NCI-H69 (cell line): ENCODE measurements around the gene USF3.

Source experiments
- DNase-seq: peaks from one replicate; lab custom pipeline; 2025; lab: John Stamatoyannopoulos, UW

Gene USF3

DNA sequence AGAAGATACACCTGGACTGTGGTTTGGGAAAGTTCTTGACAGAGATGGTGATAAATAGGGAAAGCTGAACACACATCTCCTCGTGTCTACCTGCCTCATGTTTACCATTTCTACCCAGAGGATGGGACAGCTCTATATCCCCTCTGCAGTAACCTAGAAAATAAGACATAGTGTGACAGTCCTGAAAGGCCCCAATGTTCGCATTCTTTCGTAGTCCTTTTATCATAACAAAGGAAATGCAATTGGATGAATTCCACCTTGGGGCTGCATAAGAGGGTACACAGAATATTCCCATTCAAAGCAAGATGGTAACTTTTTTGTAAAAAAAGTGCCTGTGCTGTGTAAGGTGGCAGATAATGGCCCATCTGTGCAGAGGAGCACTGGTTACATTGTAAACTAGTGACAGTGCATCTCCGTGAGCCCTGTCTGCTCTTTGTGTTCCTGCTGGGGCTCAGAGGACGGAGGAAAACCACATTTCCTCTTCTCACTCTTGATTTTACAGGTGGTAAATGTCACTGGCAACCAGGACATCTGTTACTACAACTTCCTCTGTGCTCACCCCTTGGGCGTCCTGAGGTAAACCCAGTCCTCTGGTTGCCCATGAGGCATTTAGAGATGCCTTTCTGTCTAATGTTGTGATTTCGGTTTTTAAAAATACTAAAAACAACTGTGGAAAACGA, 89.8 kb downstream of the USF3 start:
- DNase-seq, result no peak

DNA sequence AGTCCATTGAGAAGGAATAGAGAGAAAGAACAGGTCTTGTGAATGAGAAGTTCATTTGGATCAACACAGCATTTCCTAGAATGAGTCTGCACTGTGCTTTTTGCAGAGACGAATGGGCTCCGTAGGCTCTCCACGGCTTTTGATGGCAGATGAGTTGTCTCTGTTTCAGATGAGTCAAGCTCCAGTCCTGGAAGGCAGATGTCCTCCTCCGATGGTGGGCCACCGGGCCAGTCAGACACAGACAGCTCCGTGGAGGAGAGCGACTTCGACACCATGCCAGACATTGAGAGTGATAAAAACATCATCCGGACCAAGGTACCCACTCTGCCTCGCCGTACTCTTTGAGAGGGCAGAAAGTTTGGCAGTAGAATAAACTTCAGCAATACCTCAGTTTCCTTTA, 93.6 kb downstream of the USF3 start:
- no peak for DNase-seq

- DNase-seq, result no peak
These were observed 94.2 kb downstream of the USF3 start for GRCh38 chr3:113602256-113602655.

GRCh38 chr3:113601240-113601639, 95.2 kb downstream of the USF3 start:
- no peak for DNase-seq

DNA sequence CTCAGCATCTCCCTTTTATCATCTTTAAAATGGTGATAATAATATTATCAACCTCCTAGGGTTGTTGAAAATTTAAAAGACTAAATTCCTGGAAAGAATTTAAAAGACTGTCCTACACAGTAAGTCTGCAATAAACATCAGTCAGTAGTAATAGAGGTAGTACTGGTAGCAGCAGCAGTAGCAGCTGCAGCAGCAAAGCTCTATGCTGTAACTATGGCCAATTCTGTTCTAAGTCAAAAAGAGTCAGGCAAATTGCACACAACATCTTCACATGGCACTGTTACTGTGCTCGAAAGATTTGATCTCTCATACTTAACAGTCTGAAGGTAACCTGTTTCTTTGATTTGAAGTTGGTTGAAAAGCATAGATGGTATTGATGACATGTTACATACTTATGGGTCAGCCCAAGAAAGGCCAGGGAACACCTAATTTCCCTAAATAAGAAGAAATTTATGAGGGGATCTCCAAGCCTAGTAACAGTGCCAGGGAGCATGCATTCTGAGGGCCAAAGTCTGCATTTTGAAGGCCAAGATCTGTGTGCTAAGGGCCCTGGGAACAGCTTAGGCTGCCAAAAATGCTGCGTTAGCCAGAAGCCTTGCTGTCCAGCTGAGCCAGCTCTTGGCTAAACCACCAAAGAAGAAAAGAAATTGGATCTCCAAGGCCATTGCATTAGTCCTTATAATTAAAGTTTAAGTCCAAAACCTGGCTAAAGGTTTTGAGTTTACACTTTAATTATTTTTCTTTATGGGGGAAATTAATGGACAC, 95.8 kb downstream of the USF3 start:
- DNase-seq, result no peak
